T-helper 17 cell (primary cell): ENCODE data around the gene TIMM23. TPM values are rescaled to one million over a fixed set of nuclear protein-coding genes. Genes with fewer than 3 reads are reported as not detected.
"Not testable (repeated sequence)": the region's sequence is repeated elsewhere in the genome, so short reads cannot be mapped to it uniquely, and the experiment has no call there.

Source experiments
- ATAC-seq: fragments of 150-1000 bp; cut with Tn5 transposase; 2 replicates; pipeline ENCODE4 v1.10.0; 2021; ENCODE audit warnings: mild to moderate bottlenecking, moderate library complexity
- DNase-seq, 3 donors: peaks; one replicate each; pipeline versions ENCODE4 v3.0.0 to v3.0.0-alpha.2; 2020 to 2021
- H3K9me3 ChIP-seq: one replicate; pipeline ENCODE4 v1.7.0; 2013; ENCODE audit warnings: low read length, mild to moderate bottlenecking; ENCODE audit not compliant: control insufficient read depth, poor library complexity, severe bottlenecking
- H3K27ac Mint-ChIP-seq: one replicate; pipeline ENCODE4 v1.8.0; 2022; ENCODE audit warnings: mild to moderate bottlenecking, moderate library complexity, mixed read lengths
- H3K27me3 Mint-ChIP-seq: one replicate; pipeline ENCODE4 v1.8.0; 2022; ENCODE audit warnings: mixed read lengths
- H3K36me3 Mint-ChIP-seq: one replicate; pipeline ENCODE4 v1.8.0; 2022; ENCODE audit warnings: low read depth, mixed read lengths
- H3K4me1 Mint-ChIP-seq: one replicate; pipeline ENCODE4 v1.8.0; 2022; ENCODE audit warnings: mild to moderate bottlenecking, mixed read lengths
- H3K4me3 Mint-ChIP-seq: one replicate; pipeline ENCODE4 v1.8.0; 2022; ENCODE audit warnings: mild to moderate bottlenecking, moderate library complexity, mixed read lengths
- total RNA-seq, 4 donors: library from RNA in 2 of 4; stranded (reverse) in 2 of 4; gene quantifications; one replicate each; pipeline ENCODE4 v1.2.3 and lab custom pipeline; 2022 to 2026

TIMM23 gene
- total RNA-seq, 2 donors from 2014 or later: 23.8 to 33.0 TPM

DNA sequence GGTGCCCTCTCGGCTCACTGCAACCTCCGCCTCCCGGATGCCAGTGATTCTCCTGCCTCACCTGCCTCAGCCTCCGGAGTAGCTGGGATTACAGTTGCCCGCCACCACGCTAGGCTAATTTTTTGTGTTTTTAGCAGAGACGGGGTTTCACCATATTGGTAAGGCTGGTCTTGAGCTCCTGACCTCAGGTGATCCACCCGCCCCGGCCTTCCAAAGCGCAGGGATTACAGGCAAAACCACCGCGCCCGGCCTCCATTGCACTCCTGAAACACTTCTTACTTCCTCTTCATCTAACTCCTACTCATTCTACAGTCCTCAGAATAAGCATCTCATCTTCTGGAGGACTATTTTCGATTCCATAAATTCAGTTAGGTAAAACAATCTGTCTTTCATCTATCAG lies 1.3 kb upstream of the TIMM23 start:
- H3K4me3 Mint-ChIP-seq: peak overlapping the region; percentile 99
- H3K4me1 Mint-ChIP-seq: peaks cover 32% of the 10 kb centered on the region
- not testable (repeated sequence) for DNase-seq, H3K9me3 ChIP-seq, H3K27me3 Mint-ChIP-seq, H3K36me3 Mint-ChIP-seq, ATAC-seq
- H3K27ac Mint-ChIP-seq: peak overlapping the region; percentile 95

DNA sequence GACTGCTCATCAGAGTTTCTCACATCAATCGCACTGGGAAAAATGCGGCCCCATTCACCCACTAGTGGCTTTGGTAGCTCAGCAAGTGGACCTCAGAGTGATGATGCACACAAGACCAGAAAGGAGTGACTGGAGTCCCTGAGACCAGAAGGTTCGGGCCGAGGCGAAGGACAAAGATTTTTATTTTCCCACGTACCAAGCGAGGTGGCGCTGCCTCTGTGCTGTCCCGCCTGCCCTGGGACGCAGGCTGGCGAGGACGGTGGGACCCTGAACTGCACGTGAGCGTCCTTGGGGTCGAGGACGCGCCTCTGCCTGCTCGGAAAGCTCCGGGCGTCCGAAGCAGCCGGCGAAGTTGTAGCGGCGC lies 565 bp upstream of the TIMM23 start:
- peak; percentile 51 for ATAC-seq
- peak in 1 of 3 donors; percentile 5 for DNase-seq
- H3K9me3 ChIP-seq, H3K27me3 Mint-ChIP-seq, H3K36me3 Mint-ChIP-seq: not testable (repeated sequence)
- Mint-ChIP-seq H3K27ac (peak overlapping the region; percentile 95), H3K4me3 (peak overlapping the region; percentile 99), H3K4me1 (peaks cover 29% of the 10 kb centered on the region)

GRCh38 chr10:45972813-45973169 lies 502 bp downstream of the TIMM23 start:
- H3K36me3 Mint-ChIP-seq, DNase-seq, H3K27me3 Mint-ChIP-seq, H3K9me3 ChIP-seq: not testable (repeated sequence)
- Mint-ChIP-seq H3K4me1 (peaks cover 26% of the 10 kb centered on the region), H3K4me3 (peak overlapping the region; percentile 99), H3K27ac (peak overlapping the region; percentile 95)
- peak; percentile 14 for ATAC-seq

DNA sequence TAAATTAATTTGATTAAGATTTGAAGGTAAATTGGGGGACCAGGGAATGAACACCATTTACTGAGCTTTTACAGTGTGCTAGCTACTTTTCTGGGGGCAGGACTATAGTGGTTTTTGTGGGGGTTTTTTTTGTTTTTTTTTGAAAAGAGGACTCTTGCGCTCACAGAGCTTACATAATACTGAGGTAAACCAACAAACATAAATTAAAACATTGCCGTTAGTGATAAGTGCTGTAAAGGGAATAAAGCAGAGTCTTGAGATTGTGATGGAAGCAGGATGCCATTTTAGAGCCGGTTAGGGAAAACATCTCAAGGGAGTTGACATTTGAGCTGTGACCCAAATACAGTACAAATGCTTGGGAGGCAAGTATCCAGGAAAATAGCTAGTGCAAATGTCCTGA lies 1.8 kb downstream of the TIMM23 start:
- Mint-ChIP-seq H3K4me1 (peaks cover 24% of the 10 kb centered on the region), H3K4me3 (peak overlapping the region; percentile 99), H3K27ac (peak overlapping the region; percentile 95)
- not testable (repeated sequence) for H3K27me3 Mint-ChIP-seq, DNase-seq, H3K36me3 Mint-ChIP-seq, H3K9me3 ChIP-seq, ATAC-seq

DNA sequence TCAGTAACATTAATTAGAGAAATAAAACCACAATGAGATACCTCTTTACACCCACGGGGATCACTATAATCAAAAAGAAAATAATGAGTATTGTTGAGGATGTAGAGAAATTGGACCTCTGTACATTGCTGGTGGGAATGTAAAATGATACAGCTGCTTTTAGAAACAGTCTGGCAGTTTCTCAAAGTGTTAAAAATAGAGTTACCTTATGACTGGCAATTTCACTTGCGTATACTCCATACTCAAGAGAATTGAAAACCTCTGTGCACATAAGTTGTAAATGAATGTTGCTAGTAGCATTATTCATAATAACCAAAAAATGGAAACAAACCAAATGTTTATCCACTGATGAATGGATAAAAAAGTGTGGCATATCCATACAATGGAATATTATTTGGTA lies 6.3 kb downstream of the TIMM23 start:
- not testable (repeated sequence) for H3K4me1 Mint-ChIP-seq, H3K9me3 ChIP-seq, ATAC-seq, DNase-seq, H3K36me3 Mint-ChIP-seq, H3K27ac Mint-ChIP-seq, H3K27me3 Mint-ChIP-seq, H3K4me3 Mint-ChIP-seq

GRCh38 chr10:45981367-45981766 lies 9.1 kb downstream of the TIMM23 start:
- not testable (repeated sequence) for H3K36me3 Mint-ChIP-seq, H3K4me1 Mint-ChIP-seq, H3K4me3 Mint-ChIP-seq, H3K27me3 Mint-ChIP-seq, H3K27ac Mint-ChIP-seq, DNase-seq, ATAC-seq, H3K9me3 ChIP-seq

DNA sequence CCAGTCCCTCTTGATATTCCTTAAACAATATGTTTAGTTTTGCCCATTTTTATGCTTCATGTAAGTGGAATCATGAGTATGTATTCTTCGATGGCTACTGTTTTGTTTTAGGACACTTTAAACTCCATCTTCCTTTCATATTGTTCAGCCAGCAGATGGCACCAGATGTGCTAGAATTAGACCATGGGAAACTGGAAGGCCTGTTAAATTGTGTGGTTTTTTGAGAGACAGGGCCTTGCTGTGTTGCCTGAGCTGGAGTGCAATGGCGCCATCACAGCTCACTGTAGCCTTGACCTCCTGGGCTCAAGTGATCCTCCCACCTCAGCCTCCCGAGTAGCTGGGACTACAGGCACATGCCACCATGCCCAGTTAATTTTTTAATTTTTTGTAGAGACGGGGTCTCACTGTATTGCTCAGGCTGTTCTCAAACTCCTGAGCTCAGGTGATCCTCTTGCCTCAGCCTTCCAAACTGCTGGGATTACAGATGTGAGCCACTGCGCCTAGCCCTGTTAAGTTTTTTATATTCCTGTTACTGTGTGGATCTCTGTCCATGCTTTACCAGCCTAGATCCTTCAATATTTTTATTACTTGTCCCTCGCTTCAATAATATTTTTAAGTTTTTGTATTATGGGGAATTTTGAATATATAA lies 11.4 kb downstream of the TIMM23 start:
- peak; percentile 84 for ATAC-seq
- not testable (repeated sequence) for H3K4me3 Mint-ChIP-seq, H3K9me3 ChIP-seq, H3K4me1 Mint-ChIP-seq, H3K27me3 Mint-ChIP-seq, H3K36me3 Mint-ChIP-seq
- peak overlapping the region; percentile 41 for H3K27ac Mint-ChIP-seq
- peak in 1 of 3 donors; percentile 13 for DNase-seq

GRCh38 chr10:45984473-45984872 lies 12.2 kb downstream of the TIMM23 start:
- not testable (repeated sequence) for H3K9me3 ChIP-seq, H3K36me3 Mint-ChIP-seq, H3K4me1 Mint-ChIP-seq, H3K27ac Mint-ChIP-seq, DNase-seq, H3K27me3 Mint-ChIP-seq, H3K4me3 Mint-ChIP-seq, ATAC-seq

- DNase-seq, H3K9me3 ChIP-seq, H3K4me3 Mint-ChIP-seq, H3K27me3 Mint-ChIP-seq, H3K4me1 Mint-ChIP-seq, H3K27ac Mint-ChIP-seq, ATAC-seq, H3K36me3 Mint-ChIP-seq: not testable (repeated sequence)
Measured at GRCh38 chr10:45985590-45985989, 13.3 kb downstream of the TIMM23 start.

GRCh38 chr10:45997557-45997956 lies 25.3 kb downstream of the TIMM23 start:
- peak overlapping the region; percentile 82 for H3K27ac Mint-ChIP-seq
- H3K4me3 Mint-ChIP-seq: no peak overlapping the region
- DNase-seq: no peak
- H3K4me1 Mint-ChIP-seq: peaks cover 13% of the 10 kb centered on the region
- no peaks in the 10 kb centered on the region for H3K27me3 Mint-ChIP-seq
- peaks cover 8% of the 10 kb centered on the region for H3K36me3 Mint-ChIP-seq
- no peaks in the 10 kb centered on the region for H3K9me3 ChIP-seq
- ATAC-seq: no peak

DNA sequence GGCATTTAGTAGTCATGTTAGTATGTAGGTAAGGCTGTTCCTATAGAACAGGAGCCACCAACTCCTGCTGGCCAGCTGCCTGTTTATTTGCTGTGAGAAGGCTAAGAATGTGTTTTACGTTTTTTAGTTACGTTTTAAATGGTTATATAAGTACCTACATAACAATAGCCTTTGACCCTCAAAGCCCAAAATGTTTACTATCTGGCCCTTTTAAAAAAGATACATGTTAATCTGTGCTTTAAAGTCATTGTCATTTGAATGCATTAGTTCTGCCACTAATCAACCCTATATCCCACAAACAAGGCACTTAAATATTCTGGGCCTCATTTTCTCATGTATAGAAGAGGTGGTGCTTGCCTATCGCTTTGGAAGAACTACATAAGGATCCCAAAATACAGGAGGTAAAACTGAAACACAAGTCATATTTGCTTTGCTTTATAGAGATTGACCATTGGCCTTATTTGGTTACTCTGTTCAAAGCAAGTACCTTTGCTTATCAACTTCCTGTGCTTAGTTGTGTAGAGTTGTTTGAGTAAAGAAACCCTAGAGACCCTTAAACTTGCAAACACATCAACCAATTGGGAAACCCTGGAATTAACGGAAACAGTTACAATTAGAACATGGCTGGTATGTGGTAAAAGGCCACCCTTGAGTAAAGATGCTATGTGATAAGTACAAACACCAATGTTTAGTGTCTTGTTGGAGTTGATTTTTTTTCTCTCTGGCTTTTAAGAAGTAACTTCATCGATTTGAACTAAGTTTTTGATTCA lies 25.9 kb downstream of the TIMM23 start:
- Mint-ChIP-seq H3K4me1 (peaks cover 11% of the 10 kb centered on the region), H3K4me3 (no peak overlapping the region), H3K27ac (no peak overlapping the region), H3K27me3 (no peaks in the 10 kb centered on the region), H3K36me3 (peaks cover 6% of the 10 kb centered on the region)
- no peak for DNase-seq
- ATAC-seq: no peak
- no peaks in the 10 kb centered on the region for H3K9me3 ChIP-seq

DNA sequence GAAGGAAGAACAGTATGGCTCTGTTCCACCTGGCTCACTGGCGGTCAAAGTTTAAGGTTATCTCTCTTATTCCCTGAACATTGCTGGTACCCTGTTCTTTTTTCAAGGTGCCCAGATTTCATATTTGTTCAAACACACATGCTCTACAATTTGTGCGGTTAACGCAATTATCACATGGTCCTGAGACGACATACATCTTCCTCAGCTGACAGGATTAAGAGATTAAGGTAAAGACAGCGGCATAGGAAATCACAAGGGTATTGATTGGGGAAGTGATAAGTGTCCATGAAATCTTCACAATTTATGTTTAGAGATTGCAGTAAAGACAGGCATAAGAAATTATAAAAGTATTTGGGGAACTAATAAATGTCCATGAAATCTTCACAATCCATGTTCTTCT lies 27.7 kb downstream of the TIMM23 start:
- ATAC-seq, H3K4me3 Mint-ChIP-seq, DNase-seq, H3K27me3 Mint-ChIP-seq, H3K9me3 ChIP-seq, H3K4me1 Mint-ChIP-seq, H3K27ac Mint-ChIP-seq, H3K36me3 Mint-ChIP-seq: not testable (repeated sequence)

DNA sequence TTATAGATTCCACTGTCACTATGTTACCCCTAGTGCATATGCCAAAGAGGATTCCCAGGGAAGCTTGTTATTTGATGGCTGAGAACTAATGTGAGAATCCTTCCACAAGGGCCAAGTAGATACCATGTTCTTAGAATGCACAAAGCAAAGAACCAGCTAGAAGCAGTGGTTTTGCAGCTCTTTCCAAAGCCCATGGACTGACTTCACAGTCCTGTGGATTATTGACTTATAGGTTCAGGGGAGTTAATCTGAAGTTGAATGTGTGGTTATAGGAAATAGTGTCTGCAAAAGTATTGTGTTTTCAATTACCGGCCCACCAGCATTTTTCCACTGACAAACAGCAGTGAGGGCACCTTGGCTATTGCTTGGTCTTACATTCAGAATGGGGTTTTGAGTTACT lies 28.2 kb downstream of the TIMM23 start:
- Mint-ChIP-seq H3K36me3 (peaks cover 3% of the 10 kb centered on the region), H3K27ac (no peak overlapping the region), H3K4me1 (peaks cover 7% of the 10 kb centered on the region), H3K4me3 (no peak overlapping the region), H3K27me3 (no peaks in the 10 kb centered on the region)
- H3K9me3 ChIP-seq: no peaks in the 10 kb centered on the region
- DNase-seq: no peak
- no peak for ATAC-seq

- Mint-ChIP-seq H3K4me1 (peaks cover 7% of the 10 kb centered on the region), H3K27me3 (no peaks in the 10 kb centered on the region)
Measured at GRCh38 chr10:46001187-46001756, 29.0 kb downstream of the TIMM23 start.

More at GRCh38 chr10:46001187-46001756, 29.0 kb downstream of the TIMM23 start:
- no peaks in the 10 kb centered on the region for H3K9me3 ChIP-seq
- Mint-ChIP-seq H3K36me3 (peaks cover 3% of the 10 kb centered on the region), H3K4me3 (no peak overlapping the region), H3K27ac (peak overlapping the region; percentile 49)
- DNase-seq (no peak), ATAC-seq (no peak)
